GM18519 (cell line): ENCODE data around the gene GLDN.

Source experiments
- ATAC-seq: cut with Tn5 transposase; IDR thresholded peaks from one replicate; pipeline ENCODE4 v1.9.1; 2021; ENCODE audit warnings: mild to moderate bottlenecking, moderate library complexity; ENCODE audit not compliant: unreplicated experiment, low FRiP score

GLDN gene

GRCh38 chr15:51321316-51321715, 20.1 kb upstream of the GLDN start:
- no peak for ATAC-seq

- no peak for ATAC-seq
Measured at GRCh38 chr15:51322621-51323296, 18.7 kb upstream of the GLDN start.

GRCh38 chr15:51323749-51324148, 17.7 kb upstream of the GLDN start:
- no peak for ATAC-seq

- no peak for ATAC-seq
Measured at GRCh38 chr15:51325167-51325566, 16.3 kb upstream of the GLDN start.

- no peak for ATAC-seq
Measured at GRCh38 chr15:51327081-51327480, 14.4 kb upstream of the GLDN start.

GRCh38 chr15:51328926-51329325, 12.5 kb upstream of the GLDN start:
- no peak for ATAC-seq

- ATAC-seq: no peak
Measured at GRCh38 chr15:51331141-51331540, 10.3 kb upstream of the GLDN start.

GRCh38 chr15:51332206-51333147, 9.0 kb upstream of the GLDN start:
- ATAC-seq: no peak

GRCh38 chr15:51333571-51333970, 7.9 kb upstream of the GLDN start:
- ATAC-seq: no peak

GRCh38 chr15:51334011-51334451, 7.4 kb upstream of the GLDN start:
- no peak for ATAC-seq

GRCh38 chr15:51335087-51335486, 6.4 kb upstream of the GLDN start:
- ATAC-seq: no peak

GRCh38 chr15:51335538-51336410, 5.7 kb upstream of the GLDN start:
- no peak for ATAC-seq

- ATAC-seq: no peak
Measured at GRCh38 chr15:51338496-51338895, 3.0 kb upstream of the GLDN start, which contains the start of gene CYP19A1. CYP19A1 (minus strand) TSS chr15:51338596; CDS start chr15:51242912, 95,684 bp downstream.

GRCh38 chr15:51342227-51342999, 958 bp downstream of the GLDN start:
- no peak for ATAC-seq

GRCh38 chr15:51343466-51343865, 2.0 kb downstream of the GLDN start:
- ATAC-seq: no peak

GRCh38 chr15:51346136-51346535, 4.7 kb downstream of the GLDN start:
- no peak for ATAC-seq

- peak; percentile 94 for ATAC-seq
Measured at GRCh38 chr15:51348688-51349087, 7.2 kb downstream of the GLDN start.

- ATAC-seq: no peak
Measured at GRCh38 chr15:51349156-51349844, 7.8 kb downstream of the GLDN start.

GRCh38 chr15:51350723-51351122, 9.3 kb downstream of the GLDN start:
- ATAC-seq: no peak
